HepG2 (cell line): ENCODE measurements around the gene GSK3A. TPM values are rescaled to one million over a fixed set of nuclear protein-coding genes. Genes with fewer than 3 reads are reported as not detected.

Experiments used
- GMEB1 ChIP-seq: sonication (generic); formaldehyde crosslinking; IDR thresholded peaks from 2 replicates; pipeline ENCODE4 v1.5.1; 2020; ENCODE audit warnings: missing genetic modification reagents, mild to moderate bottlenecking, borderline replicate concordance
- HCFC1 ChIP-seq: fragments of 150-350 bp; IDR thresholded peaks from 2 replicates; pipeline ENCODE4 v1.6.1; 2014; ENCODE audit warnings: low read depth, low read length
- MZF1 ChIP-seq: sonication (generic); formaldehyde crosslinking; IDR thresholded peaks from 2 replicates; pipeline ENCODE4 v1.8.1; 2023; ENCODE audit warnings: mild to moderate bottlenecking, missing genetic modification reagents, borderline replicate concordance
- NR2C2 ChIP-seq: sonication (generic); formaldehyde crosslinking; IDR thresholded peaks from 2 replicates; pipeline ENCODE4 v1.4.0; 2020; ENCODE audit warnings: missing genetic modification reagents, mild to moderate bottlenecking, moderate library complexity, borderline replicate concordance
- PHF20 ChIP-seq: sonication (generic); formaldehyde crosslinking; IDR thresholded peaks from 2 replicates; pipeline ENCODE4 v1.5.0; 2020; ENCODE audit warnings: mild to moderate bottlenecking, missing genetic modification reagents
- TEF ChIP-seq: sonication (generic); formaldehyde crosslinking; IDR thresholded peaks from 2 replicates; pipeline ENCODE4 v1.5.0; 2020; ENCODE audit warnings: missing genetic modification reagents
- XBP1 ChIP-seq: sonication (generic); formaldehyde crosslinking; IDR thresholded peaks from 2 replicates; pipeline ENCODE4 v1.5.0; 2020; ENCODE audit warnings: missing genetic modification reagents
- ZBTB43 ChIP-seq: sonication (generic); formaldehyde crosslinking; conservative IDR thresholded peaks from 2 replicates; pipeline ENCODE4 v1.4.0; 2020; ENCODE audit warnings: missing genetic modification reagents
- ZNF501 ChIP-seq: sonication (generic); formaldehyde crosslinking; IDR thresholded peaks from 2 replicates; pipeline ENCODE4 v1.5.1; 2020; ENCODE audit warnings: mild to moderate bottlenecking, moderate library complexity, missing genetic modification reagents
- ZNF597 ChIP-seq: sonication (generic); formaldehyde crosslinking; IDR thresholded peaks from 2 replicates; pipeline ENCODE4 v1.5.0; 2020; ENCODE audit warnings: missing genetic modification reagents
- polyA plus RNA-seq, 8 experiments: library from polyadenylated mRNA; depleted of rRNA in 3 of 8; stranded (reverse) in 7 of 8; unstranded in 1 of 8; fragments of >200 nt; fragmentation: Illumina TruSeq in 4 of 8; extraction: Trizol in 4 of 8; gene quantifications; 2 replicates each; pipeline versions ENCODE4 v1.2.1 to v1.2.3, GENCODE V29; 2011 to 2016; ENCODE audit warnings: low read depth in 4 of 8, missing spikeins in 1 of 8, mixed read lengths in 1 of 8; ENCODE audit not compliant: insufficient read depth in 1 of 8
- total RNA-seq, 5 experiments: library from RNA; depleted of rRNA; stranded (reverse); fragments of >200 nt; fragmentation: Illumina TruSeq; extraction: Trizol; gene quantifications; 2 replicates each; pipeline ENCODE4 v1.2.3, GENCODE V29; 2016; ENCODE audit warnings: low read depth in 1 of 5
- TF ChIP-seq, protein P1 (sequence below): sonication (generic); formaldehyde crosslinking; IDR thresholded peaks from 2 replicates; pipeline ENCODE4 v1.4.0; 2020; ENCODE audit warnings: low read depth, mild to moderate bottlenecking, missing genetic modification reagents
- TF ChIP-seq, protein P2 (sequence below): sonication (generic); formaldehyde crosslinking; IDR thresholded peaks from 2 replicates; pipeline ENCODE4 v1.4.0; 2020; ENCODE audit warnings: missing genetic modification reagents
- TF ChIP-seq, protein P3 (sequence below): sonication (generic); formaldehyde crosslinking; IDR thresholded peaks from 2 replicates; pipeline ENCODE4 v1.5.0; 2020; ENCODE audit warnings: missing genetic modification reagents, mild to moderate bottlenecking, borderline replicate concordance
- TF ChIP-seq, protein P4 (sequence below): sonication (generic); formaldehyde crosslinking; IDR thresholded peaks from 2 replicates; pipeline ENCODE4 v1.4.0; 2020; ENCODE audit warnings: missing genetic modification reagents, borderline replicate concordance

The GSK3A gene
- total and polyA plus RNA-seq, 2 of the 13 experiments (the other 11 are each of a cell fraction or from before 2014, with no cell fraction given), result 16.9 to 52.5 TPM

DNA sequence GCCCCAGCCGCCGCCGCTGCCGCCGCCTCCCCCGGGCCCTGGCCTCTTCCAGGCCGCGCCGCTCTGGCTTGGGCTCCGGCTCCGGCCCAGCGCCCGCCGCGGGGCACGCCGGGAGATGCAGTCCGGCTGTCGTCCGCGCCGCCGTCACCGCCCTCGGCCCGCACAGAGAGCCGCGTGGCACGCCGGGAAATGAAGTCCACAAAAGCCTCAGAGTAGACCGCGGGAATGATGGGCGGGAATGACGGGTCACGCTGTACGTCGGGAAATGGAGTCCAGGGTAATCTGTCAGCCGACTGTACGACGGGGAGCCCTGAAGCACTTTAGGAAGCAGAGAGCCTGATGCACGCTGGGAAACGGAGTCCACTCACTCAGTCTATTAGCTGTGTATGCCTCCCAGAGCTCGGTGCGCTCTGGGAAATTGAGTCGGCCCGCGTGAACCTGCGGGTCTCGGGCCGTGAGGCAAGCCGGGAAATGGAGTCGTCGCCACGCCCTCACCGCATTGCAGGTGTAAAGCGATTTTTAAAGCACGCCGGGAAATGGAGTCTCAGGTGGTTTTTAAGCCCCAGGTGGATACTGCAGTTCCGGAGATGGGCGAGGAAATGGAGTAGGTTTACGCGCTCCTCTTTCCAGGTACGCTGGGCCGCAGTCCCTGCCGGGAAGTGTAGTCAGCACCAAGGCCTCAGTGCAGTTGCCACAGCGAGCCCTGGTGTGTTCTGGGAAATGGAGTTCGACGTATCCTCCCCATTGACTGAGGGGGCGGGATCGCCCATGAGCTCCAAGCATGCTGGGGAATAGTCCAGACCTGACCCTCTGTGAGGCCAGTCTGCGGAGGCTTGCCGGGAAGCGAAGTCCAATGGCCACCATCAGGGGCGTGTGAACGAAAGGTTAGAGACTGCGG lies at the start of gene GSK3A (continued):
- TF ChIP-seq ZNF597 (CRISPR knock-in tag) (peak; percentile 78; the same call in 1 of the 2 replicates), NR2C2 (CRISPR knock-in tag) (peak; percentile 97), MZF1 (no peak), TEF (no peak), PHF20 (CRISPR knock-in tag) (no peak), HCFC1 (peak; percentile 91), GMEB1 (peak; percentile 98), ZNF501 (CRISPR knock-in tag) (peak; percentile 93), ZBTB43 (CRISPR knock-in tag) (0 out of 2 replicates have a peak, but pooled peaks have one; percentile 48), XBP1 (CRISPR knock-in tag) (peak; percentile 50; the same call in 1 of the 2 replicates)
- TF ChIP-seq, protein P1, sequence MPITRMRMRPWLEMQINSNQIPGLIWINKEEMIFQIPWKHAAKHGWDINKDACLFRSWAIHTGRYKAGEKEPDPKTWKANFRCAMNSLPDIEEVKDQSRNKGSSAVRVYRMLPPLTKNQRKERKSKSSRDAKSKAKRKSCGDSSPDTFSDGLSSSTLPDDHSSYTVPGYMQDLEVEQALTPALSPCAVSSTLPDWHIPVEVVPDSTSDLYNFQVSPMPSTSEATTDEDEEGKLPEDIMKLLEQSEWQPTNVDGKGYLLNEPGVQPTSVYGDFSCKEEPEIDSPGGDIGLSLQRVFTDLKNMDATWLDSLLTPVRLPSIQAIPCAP, result no peak
- TF ChIP-seq, protein P2, sequence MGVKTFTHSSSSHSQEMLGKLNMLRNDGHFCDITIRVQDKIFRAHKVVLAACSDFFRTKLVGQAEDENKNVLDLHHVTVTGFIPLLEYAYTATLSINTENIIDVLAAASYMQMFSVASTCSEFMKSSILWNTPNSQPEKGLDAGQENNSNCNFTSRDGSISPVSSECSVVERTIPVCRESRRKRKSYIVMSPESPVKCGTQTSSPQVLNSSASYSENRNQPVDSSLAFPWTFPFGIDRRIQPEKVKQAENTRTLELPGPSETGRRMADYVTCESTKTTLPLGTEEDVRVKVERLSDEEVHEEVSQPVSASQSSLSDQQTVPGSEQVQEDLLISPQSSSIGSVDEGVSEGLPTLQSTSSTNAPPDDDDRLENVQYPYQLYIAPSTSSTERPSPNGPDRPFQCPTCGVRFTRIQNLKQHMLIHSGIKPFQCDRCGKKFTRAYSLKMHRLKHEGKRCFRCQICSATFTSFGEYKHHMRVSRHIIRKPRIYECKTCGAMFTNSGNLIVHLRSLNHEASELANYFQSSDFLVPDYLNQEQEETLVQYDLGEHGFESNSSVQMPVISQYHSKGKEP (CRISPR knock-in tag), result no peak
- TF ChIP-seq, protein P3, sequence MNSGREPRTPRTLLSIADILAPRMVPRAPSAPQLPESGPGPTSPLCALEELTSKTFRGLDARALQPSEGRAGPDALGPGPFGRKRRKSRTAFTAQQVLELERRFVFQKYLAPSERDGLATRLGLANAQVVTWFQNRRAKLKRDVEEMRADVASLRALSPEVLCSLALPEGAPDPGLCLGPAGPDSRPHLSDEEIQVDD (CRISPR knock-in tag), result no peak
- TF ChIP-seq, protein P4, sequence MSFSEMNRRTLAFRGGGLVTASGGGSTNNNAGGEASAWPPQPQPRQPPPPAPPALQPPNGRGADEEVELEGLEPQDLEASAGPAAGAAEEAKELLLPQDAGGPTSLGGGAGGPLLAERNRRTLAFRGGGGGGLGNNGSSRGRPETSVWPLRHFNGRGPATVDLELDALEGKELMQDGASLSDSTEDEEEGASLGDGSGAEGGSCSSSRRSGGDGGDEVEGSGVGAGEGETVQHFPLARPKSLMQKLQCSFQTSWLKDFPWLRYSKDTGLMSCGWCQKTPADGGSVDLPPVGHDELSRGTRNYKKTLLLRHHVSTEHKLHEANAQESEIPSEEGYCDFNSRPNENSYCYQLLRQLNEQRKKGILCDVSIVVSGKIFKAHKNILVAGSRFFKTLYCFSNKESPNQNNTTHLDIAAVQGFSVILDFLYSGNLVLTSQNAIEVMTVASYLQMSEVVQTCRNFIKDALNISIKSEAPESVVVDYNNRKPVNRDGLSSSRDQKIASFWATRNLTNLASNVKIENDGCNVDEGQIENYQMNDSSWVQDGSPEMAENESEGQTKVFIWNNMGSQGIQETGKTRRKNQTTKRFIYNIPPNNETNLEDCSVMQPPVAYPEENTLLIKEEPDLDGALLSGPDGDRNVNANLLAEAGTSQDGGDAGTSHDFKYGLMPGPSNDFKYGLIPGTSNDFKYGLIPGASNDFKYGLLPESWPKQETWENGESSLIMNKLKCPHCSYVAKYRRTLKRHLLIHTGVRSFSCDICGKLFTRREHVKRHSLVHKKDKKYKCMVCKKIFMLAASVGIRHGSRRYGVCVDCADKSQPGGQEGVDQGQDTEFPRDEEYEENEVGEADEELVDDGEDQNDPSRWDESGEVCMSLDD (CRISPR knock-in tag), result no peak
